T-helper 22 cell (primary cell): Measurements from ENCODE around the gene MRPL36.

Experiments
- DNase-seq: peaks from one replicate; pipeline ENCODE4 v3.0.0-alpha.2; 2020; ENCODE audit warnings: low read depth

MRPL36 gene

GRCh38 chr5:1764606-1764960 lies 35.1 kb downstream of the MRPL36 start:
- DNase-seq, result no peak

GRCh38 chr5:1763960-1764605 lies 35.6 kb downstream of the MRPL36 start:
- no peak for DNase-seq

GRCh38 chr5:1763548-1763911 lies 36.1 kb downstream of the MRPL36 start:
- no peak for DNase-seq

GRCh38 chr5:1762883-1763547 lies 36.6 kb downstream of the MRPL36 start:
- DNase-seq, result no peak

GRCh38 chr5:1762121-1762882 lies 37.3 kb downstream of the MRPL36 start:
- DNase-seq, result no peak

GRCh38 chr5:1761453-1761755 lies 38.2 kb downstream of the MRPL36 start:
- no peak for DNase-seq

GRCh38 chr5:1760656-1761452 lies 38.8 kb downstream of the MRPL36 start:
- DNase-seq, result no peak

GRCh38 chr5:1760231-1760630 lies 39.4 kb downstream of the MRPL36 start:
- no peak for DNase-seq

- no peak for DNase-seq
Measured at GRCh38 chr5:1759378-1759970, 40.2 kb downstream of the MRPL36 start.

- DNase-seq, result no peak
Measured at GRCh38 chr5:1758574-1758973, 41.1 kb downstream of the MRPL36 start.

- DNase-seq, result no peak
Measured at GRCh38 chr5:1757511-1757910, 42.1 kb downstream of the MRPL36 start.

- no peak for DNase-seq
Measured at GRCh38 chr5:1756481-1756880, 43.2 kb downstream of the MRPL36 start.

GRCh38 chr5:1755321-1755949 lies 44.2 kb downstream of the MRPL36 start:
- DNase-seq, result no peak

GRCh38 chr5:1754531-1755220 lies 45.0 kb downstream of the MRPL36 start:
- DNase-seq, result no peak

- no peak for DNase-seq
Measured at GRCh38 chr5:1753490-1753889, 46.1 kb downstream of the MRPL36 start.

- no peak for DNase-seq
Measured at GRCh38 chr5:1752881-1753280, 46.8 kb downstream of the MRPL36 start.

GRCh38 chr5:1751864-1752822 lies 47.5 kb downstream of the MRPL36 start:
- no peak for DNase-seq

GRCh38 chr5:1751026-1751863 lies 48.4 kb downstream of the MRPL36 start:
- DNase-seq, result no peak

- no peak for DNase-seq
Measured at GRCh38 chr5:1750469-1750868, 49.2 kb downstream of the MRPL36 start.
